Tibial nerve (tissue), 4 donors: Measurements from ENCODE around the gene ICE2. TPM values are rescaled to one million over a fixed set of nuclear protein-coding genes. Genes with fewer than 3 reads are reported as not detected.

Experiments
- DNase-seq, 2 donors: peaks; one replicate each; pipeline ENCODE4 v3.0.0-alpha.2; 2019; ENCODE audit warnings: low spot score in 2 of 2
- H3K27ac ChIP-seq, 4 donors: fragments of 200-600 bp; sonication (generic) in 3 of 4; one replicate each; pipeline ENCODE4 v1.5.1; 2017 to 2019; ENCODE audit warnings: mild to moderate bottlenecking in 1 of 4
- H3K27me3 ChIP-seq, 2 donors: fragments of 200-600 bp; sonication (generic) in 1 of 2; one replicate each; pipeline versions ENCODE4 v1.5.1 to v1.6.0; 2017 to 2019
- H3K36me3 ChIP-seq, 3 donors: fragments of 200-600 bp; sonication (generic); one replicate each; pipeline ENCODE4 v1.5.1; 2018 to 2019
- H3K4me1 ChIP-seq, 4 donors: fragments of 200-600 bp; sonication (generic) in 3 of 4; one replicate each; pipeline ENCODE4 v1.5.1; 2017 to 2019
- H3K4me3 ChIP-seq, 4 donors: fragments of 200-600 bp; sonication (generic) in 3 of 4; one replicate each; pipeline ENCODE4 v1.5.1; 2017 to 2019; ENCODE audit warnings: mild to moderate bottlenecking in 1 of 4, moderate library complexity in 1 of 4
- H3K9me3 ChIP-seq, 4 donors: fragments of 200-600 bp; sonication (generic) in 3 of 4; one replicate each; pipeline ENCODE4 v1.5.1; 2017 to 2019
- CTCF ChIP-seq, 5 experiments: fragments of 200-600 bp in 3 of 5; fragments of 450-650 bp in 2 of 5; sonication (generic) in 3 of 5; IDR thresholded peaks; one replicate each; pipeline ENCODE4 v1.5.1; 2016 to 2019; ENCODE audit warnings: antibody characterized with exemption in 5 of 5, mild to moderate bottlenecking in 3 of 5, moderate library complexity in 2 of 5
- EP300 ChIP-seq, 2 donors: sonication (generic); formaldehyde crosslinking; IDR thresholded peaks; one replicate each; pipeline ENCODE4 v1.6.1; 2017; ENCODE audit warnings: antibody characterized with exemption in 2 of 2, mild to moderate bottlenecking in 1 of 2
- POLR2A ChIP-seq, 2 donors: fragments of 450-650 bp; IDR thresholded peaks; one replicate each; pipeline ENCODE4 v1.6.1; 2017; ENCODE audit warnings: antibody characterized with exemption in 2 of 2, mild to moderate bottlenecking in 2 of 2, moderate library complexity in 2 of 2
- WGBS, 2 donors: methylation state at CpG; one replicate each; pipeline ENCODE4 v1.1.5; 2018; 5-methylcytosine and 5-hydroxymethylcytosine counted together
- total RNA-seq, 4 donors: library from RNA; depleted of rRNA; stranded (reverse); fragments of >200 nt; gene quantifications; one replicate each; pipeline ENCODE4 v1.1.0, GENCODE V29; 2016

ICE2 gene
- total RNA-seq, 4 donors from 2014 or later: 23.9 to 44.1 (median 26.0) TPM

GRCh38 chr15:60509470-60509869 is 30.5 kb upstream of the ICE2 start:
- peaks cover 0 to 24% (median 0%) of the 10 kb centered on the region in 3 donors for H3K36me3 ChIP-seq
- DNase-seq: no peak
- H3K4me1 ChIP-seq: peaks cover 0 to 10% (median 0%) of the 10 kb centered on the region in 4 donors
- H3K27ac ChIP-seq: no peak overlapping the region
- no peaks in the 10 kb centered on the region for H3K9me3 ChIP-seq
- H3K4me3 ChIP-seq: no peak overlapping the region
- H3K27me3 ChIP-seq: no peaks in the 10 kb centered on the region
- TF ChIP-seq EP300 (IDR thresholded peaks at IDR 0.05) (no peak), CTCF (IDR thresholded peaks at IDR 0.05) (no peak), POLR2A (IDR thresholded peaks at IDR 0.05) (no peak)
- WGBS, 2 donors: 73 to 82% methylated on average over 3 of the region's 3 CpGs

- 95 to 99% methylated on average over 4 of the region's 4 CpGs for WGBS, 2 donors
- H3K27ac ChIP-seq: no peak overlapping the region
- no peak for TF ChIP-seq POLR2A (IDR thresholded peaks at IDR 0.05)
- no peak for TF ChIP-seq CTCF (IDR thresholded peaks at IDR 0.05)
- TF ChIP-seq EP300 (IDR thresholded peaks at IDR 0.05): no peak
- no peak overlapping the region for H3K4me3 ChIP-seq
- no peaks in the 10 kb centered on the region for H3K27me3 ChIP-seq
- H3K36me3 ChIP-seq: peaks cover 0 to 19% (median 0%) of the 10 kb centered on the region in 3 donors
- no peaks in the 10 kb centered on the region for H3K9me3 ChIP-seq
- H3K4me1 ChIP-seq: peaks cover 0 to 10% (median 0%) of the 10 kb centered on the region in 4 donors
- DNase-seq: no peak
Measured at GRCh38 chr15:60508442-60508841, 29.5 kb upstream of the ICE2 start.

- Histone ChIP-seq H3K4me3 (no peak overlapping the region), H3K4me1 (peaks cover 0 to 10% (median 0%) of the 10 kb centered on the region in 4 donors), H3K36me3 (peaks cover 0 to 19% (median 0%) of the 10 kb centered on the region in 3 donors), H3K9me3 (no peaks in the 10 kb centered on the region), H3K27ac (no peak overlapping the region), H3K27me3 (no peaks in the 10 kb centered on the region)
- TF ChIP-seq EP300 (IDR thresholded peaks at IDR 0.05): peak in 1 of 2 donors; percentile 24
- TF ChIP-seq CTCF (IDR thresholded peaks at IDR 0.05): peak; percentile 75 to 90 (median 84)
- TF ChIP-seq POLR2A (IDR thresholded peaks at IDR 0.05): no peak
- 50 to 53% methylated on average over 11 of the region's 11 CpGs for WGBS, 2 donors
- DNase-seq: peak in 1 of 2 donors; percentile 64
Measured at GRCh38 chr15:60507596-60508424, 28.9 kb upstream of the ICE2 start.

GRCh38 chr15:60496853-60497252 is 17.9 kb upstream of the ICE2 start:
- H3K36me3 ChIP-seq: peaks cover 0 to 9% (median 0%) of the 10 kb centered on the region in 3 donors
- WGBS, 2 donors: 53 to 57% methylated on average over 6 of the region's 6 CpGs
- H3K27me3 ChIP-seq: no peaks in the 10 kb centered on the region
- TF ChIP-seq EP300 (IDR thresholded peaks at IDR 0.05): no peak
- TF ChIP-seq CTCF (IDR thresholded peaks at IDR 0.05): no peak
- TF ChIP-seq POLR2A (IDR thresholded peaks at IDR 0.05): no peak
- H3K4me3 ChIP-seq: no peak overlapping the region
- no peak for DNase-seq
- H3K4me1 ChIP-seq: no peaks in the 10 kb centered on the region
- H3K9me3 ChIP-seq: no peaks in the 10 kb centered on the region
- H3K27ac ChIP-seq: no peak overlapping the region

GRCh38 chr15:60494108-60494507 is 15.2 kb upstream of the ICE2 start:
- Histone ChIP-seq H3K27me3 (no peaks in the 10 kb centered on the region), H3K4me3 (no peak overlapping the region), H3K27ac (no peak overlapping the region), H3K9me3 (no peaks in the 10 kb centered on the region), H3K36me3 (peaks cover 0 to 2% (median 0%) of the 10 kb centered on the region in 3 donors), H3K4me1 (no peaks in the 10 kb centered on the region)
- WGBS, 2 donors: 75% methylated on average over 3 of the region's 3 CpGs
- TF ChIP-seq EP300 (IDR thresholded peaks at IDR 0.05) (no peak), CTCF (IDR thresholded peaks at IDR 0.05) (no peak), POLR2A (IDR thresholded peaks at IDR 0.05) (no peak)
- DNase-seq: no peak
